Midbrain (tissue), 1 donor: ENCODE data around the gene LRRTM4.
"Not testable (repeated sequence)": the region's sequence is repeated elsewhere in the genome, so short reads cannot be mapped to it uniquely, and the experiment has no call there.

Source experiments
- DNase-seq: peaks from one replicate; lab custom pipeline; 2025; lab: John Stamatoyannopoulos, UW

Gene LRRTM4

GRCh38 chr2:76745605-76746004 is 776.6 kb downstream of the LRRTM4 start:
- no peak for DNase-seq

GRCh38 chr2:76737607-76738006 is 784.6 kb downstream of the LRRTM4 start:
- no peak for DNase-seq

GRCh38 chr2:76733736-76734135 is 788.4 kb downstream of the LRRTM4 start:
- no peak for DNase-seq

GRCh38 chr2:76731157-76731556 is 791.0 kb downstream of the LRRTM4 start:
- no peak for DNase-seq

GRCh38 chr2:76730021-76730420 is 792.2 kb downstream of the LRRTM4 start:
- DNase-seq = no peak

GRCh38 chr2:76721226-76721625 is 801.0 kb downstream of the LRRTM4 start:
- DNase-seq = no peak

GRCh38 chr2:76713312-76713711 is 808.9 kb downstream of the LRRTM4 start:
- no peak for DNase-seq

- DNase-seq = no peak
Measured at GRCh38 chr2:76711490-76711889, 810.7 kb downstream of the LRRTM4 start.

GRCh38 chr2:76700894-76701293 is 821.3 kb downstream of the LRRTM4 start:
- no peak for DNase-seq

GRCh38 chr2:76697998-76698713 is 824.0 kb downstream of the LRRTM4 start:
- DNase-seq = not testable (repeated sequence)
